ENCODE results near the gene WNT9B. TPM values are rescaled to one million over a fixed set of nuclear protein-coding genes. Genes with fewer than 3 reads are reported as not detected.

The WNT9B gene
- polyA plus RNA-seq, 1 donor from 2014 or later = not detected

DNA sequence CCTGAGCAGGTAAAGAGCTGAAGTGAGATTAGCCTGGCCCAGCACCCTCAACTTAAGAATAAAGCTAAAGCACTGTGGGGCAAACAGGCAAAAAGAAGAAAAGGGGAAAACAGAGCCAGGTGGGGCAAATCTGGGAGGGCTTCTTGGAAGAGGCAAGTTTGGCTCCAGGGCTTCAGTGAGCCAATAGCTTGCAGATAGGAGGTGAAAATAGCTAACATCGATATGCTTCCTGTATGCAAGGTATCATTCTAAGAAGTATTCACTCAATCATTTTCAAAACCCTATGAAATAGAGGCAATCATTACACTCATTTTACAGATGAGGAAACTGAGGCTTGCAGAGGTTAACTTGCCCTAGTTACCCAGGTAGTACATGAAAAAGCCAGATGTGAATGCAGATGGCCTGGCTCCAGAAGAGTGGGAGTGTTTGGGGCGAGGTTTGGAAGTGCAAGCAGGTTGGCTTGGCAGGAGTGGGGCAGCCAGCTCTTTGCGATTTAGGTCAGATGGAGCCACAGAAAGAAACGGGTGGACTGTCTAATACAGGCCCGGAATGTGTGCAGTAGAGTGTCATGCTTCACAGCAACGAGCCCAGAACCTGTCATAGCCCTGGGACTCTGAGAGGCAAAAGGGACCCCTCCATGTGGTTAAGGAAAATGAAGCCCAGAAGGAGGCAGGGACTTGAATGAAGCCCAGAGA lies 38.6 kb upstream of the WNT9B start:
- TF ChIP-seq MXI1 (conservative IDR thresholded peaks at IDR 0.05; ENCODE audit: poor library complexity, severe bottlenecking) = no peak
- no peak for TF ChIP-seq TAF1 (IDR thresholded peaks at IDR 0.05; ENCODE audit: low read depth)
- no peak for TF ChIP-seq EZH2 (IDR thresholded peaks at IDR 0.05; ENCODE audit: borderline replicate concordance, insufficient read depth, low read length, poor library complexity, severe bottlenecking)
- no peak for TF ChIP-seq POLR2AphosphoS5 (IDR thresholded peaks at IDR 0.05)
- TF ChIP-seq, protein P1, sequence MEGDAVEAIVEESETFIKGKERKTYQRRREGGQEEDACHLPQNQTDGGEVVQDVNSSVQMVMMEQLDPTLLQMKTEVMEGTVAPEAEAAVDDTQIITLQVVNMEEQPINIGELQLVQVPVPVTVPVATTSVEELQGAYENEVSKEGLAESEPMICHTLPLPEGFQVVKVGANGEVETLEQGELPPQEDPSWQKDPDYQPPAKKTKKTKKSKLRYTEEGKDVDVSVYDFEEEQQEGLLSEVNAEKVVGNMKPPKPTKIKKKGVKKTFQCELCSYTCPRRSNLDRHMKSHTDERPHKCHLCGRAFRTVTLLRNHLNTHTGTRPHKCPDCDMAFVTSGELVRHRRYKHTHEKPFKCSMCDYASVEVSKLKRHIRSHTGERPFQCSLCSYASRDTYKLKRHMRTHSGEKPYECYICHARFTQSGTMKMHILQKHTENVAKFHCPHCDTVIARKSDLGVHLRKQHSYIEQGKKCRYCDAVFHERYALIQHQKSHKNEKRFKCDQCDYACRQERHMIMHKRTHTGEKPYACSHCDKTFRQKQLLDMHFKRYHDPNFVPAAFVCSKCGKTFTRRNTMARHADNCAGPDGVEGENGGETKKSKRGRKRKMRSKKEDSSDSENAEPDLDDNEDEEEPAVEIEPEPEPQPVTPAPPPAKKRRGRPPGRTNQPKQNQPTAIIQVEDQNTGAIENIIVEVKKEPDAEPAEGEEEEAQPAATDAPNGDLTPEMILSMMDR (IDR thresholded peaks at IDR 0.05; ENCODE audit: poor library complexity, severe bottlenecking) = no peak
- TF ChIP-seq SMC3 (conservative IDR thresholded peaks at IDR 0.05; ENCODE audit: poor library complexity) = no peak
- TF ChIP-seq RAD21 (conservative IDR thresholded peaks at IDR 0.05) = no peak
- TF ChIP-seq, protein P2, sequence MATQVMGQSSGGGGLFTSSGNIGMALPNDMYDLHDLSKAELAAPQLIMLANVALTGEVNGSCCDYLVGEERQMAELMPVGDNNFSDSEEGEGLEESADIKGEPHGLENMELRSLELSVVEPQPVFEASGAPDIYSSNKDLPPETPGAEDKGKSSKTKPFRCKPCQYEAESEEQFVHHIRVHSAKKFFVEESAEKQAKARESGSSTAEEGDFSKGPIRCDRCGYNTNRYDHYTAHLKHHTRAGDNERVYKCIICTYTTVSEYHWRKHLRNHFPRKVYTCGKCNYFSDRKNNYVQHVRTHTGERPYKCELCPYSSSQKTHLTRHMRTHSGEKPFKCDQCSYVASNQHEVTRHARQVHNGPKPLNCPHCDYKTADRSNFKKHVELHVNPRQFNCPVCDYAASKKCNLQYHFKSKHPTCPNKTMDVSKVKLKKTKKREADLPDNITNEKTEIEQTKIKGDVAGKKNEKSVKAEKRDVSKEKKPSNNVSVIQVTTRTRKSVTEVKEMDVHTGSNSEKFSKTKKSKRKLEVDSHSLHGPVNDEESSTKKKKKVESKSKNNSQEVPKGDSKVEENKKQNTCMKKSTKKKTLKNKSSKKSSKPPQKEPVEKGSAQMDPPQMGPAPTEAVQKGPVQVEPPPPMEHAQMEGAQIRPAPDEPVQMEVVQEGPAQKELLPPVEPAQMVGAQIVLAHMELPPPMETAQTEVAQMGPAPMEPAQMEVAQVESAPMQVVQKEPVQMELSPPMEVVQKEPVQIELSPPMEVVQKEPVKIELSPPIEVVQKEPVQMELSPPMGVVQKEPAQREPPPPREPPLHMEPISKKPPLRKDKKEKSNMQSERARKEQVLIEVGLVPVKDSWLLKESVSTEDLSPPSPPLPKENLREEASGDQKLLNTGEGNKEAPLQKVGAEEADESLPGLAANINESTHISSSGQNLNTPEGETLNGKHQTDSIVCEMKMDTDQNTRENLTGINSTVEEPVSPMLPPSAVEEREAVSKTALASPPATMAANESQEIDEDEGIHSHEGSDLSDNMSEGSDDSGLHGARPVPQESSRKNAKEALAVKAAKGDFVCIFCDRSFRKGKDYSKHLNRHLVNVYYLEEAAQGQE (IDR thresholded peaks at IDR 0.05; ENCODE audit: borderline replicate concordance) = no peak
- no peak for TF ChIP-seq EP300 (conservative IDR thresholded peaks at IDR 0.05; ENCODE audit: poor library complexity, severe bottlenecking)
- Histone ChIP-seq H3K4me3 (ENCODE audit: low read length) (no peak overlapping the region), H3K9ac (ENCODE audit: low read length) (no peak overlapping the region), H4K20me1 (ENCODE audit: insufficient read depth) (no peaks in the 10 kb centered on the region), H3K79me2 (replicated peaks; ENCODE audit: insufficient read depth, low read length) (no peaks in the 10 kb centered on the region), H3K27me3 (ENCODE audit: insufficient read depth, low read depth, low read length) (peaks cover 48% of the 10 kb centered on the region), H3F3A (ENCODE audit: insufficient read depth, low read length, poor library complexity, severe bottlenecking) (no peaks in the 10 kb centered on the region), H3K9me2 (ENCODE audit: insufficient read depth, low read length) (no peaks in the 10 kb centered on the region), H3K4me2 (ENCODE audit: low read length) (no peak overlapping the region), H2AFZ (ENCODE audit: low read depth, low read length) (no peak overlapping the region), H3K9me3 (ENCODE audit: low read length) (no peaks in the 10 kb centered on the region), H3K27ac (ENCODE audit: low read length) (no peak overlapping the region), H3K36me3 (ENCODE audit: insufficient read depth, low read length) (no peaks in the 10 kb centered on the region)

DNA sequence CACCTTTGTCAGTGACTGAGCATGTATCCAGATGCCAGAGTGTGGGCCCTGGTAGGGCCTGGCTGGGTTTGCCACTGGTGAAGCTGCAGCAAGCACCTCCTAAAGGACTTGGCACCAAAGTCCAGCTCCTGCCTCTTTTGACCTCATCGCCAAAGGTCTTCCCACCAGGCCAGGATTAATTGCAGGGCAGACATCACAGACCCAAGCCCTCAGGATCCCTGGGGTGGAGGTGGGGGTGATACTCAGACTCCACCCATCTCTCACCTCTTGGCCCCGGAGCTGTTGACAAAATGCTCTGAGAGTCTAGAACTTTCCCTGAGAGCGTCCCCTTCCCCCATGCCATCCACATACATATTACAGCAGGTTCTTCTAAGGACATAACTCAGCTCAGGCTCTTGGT lies 37.5 kb upstream of the WNT9B start:
- Histone ChIP-seq H3K9me3 (ENCODE audit: low read length) (no peaks in the 10 kb centered on the region), H3K27ac (ENCODE audit: low read length) (no peak overlapping the region), H3K9ac (ENCODE audit: low read length) (no peak overlapping the region), H3K4me3 (ENCODE audit: low read length) (no peak overlapping the region), H3K4me2 (ENCODE audit: low read length) (no peak overlapping the region), H3K79me2 (replicated peaks; ENCODE audit: insufficient read depth, low read length) (no peaks in the 10 kb centered on the region), H3F3A (ENCODE audit: insufficient read depth, low read length, poor library complexity, severe bottlenecking) (no peaks in the 10 kb centered on the region), H4K20me1 (ENCODE audit: insufficient read depth) (no peaks in the 10 kb centered on the region), H3K9me2 (ENCODE audit: insufficient read depth, low read length) (no peaks in the 10 kb centered on the region), H3K27me3 (ENCODE audit: insufficient read depth, low read depth, low read length) (peaks cover 59% of the 10 kb centered on the region), H2AFZ (ENCODE audit: low read depth, low read length) (no peak overlapping the region), H3K36me3 (ENCODE audit: insufficient read depth, low read length) (no peaks in the 10 kb centered on the region)
- TF ChIP-seq RAD21 (conservative IDR thresholded peaks at IDR 0.05) = no peak
- TF ChIP-seq, protein P2 (IDR thresholded peaks at IDR 0.05; ENCODE audit: borderline replicate concordance) = no peak
- no peak for TF ChIP-seq TAF1 (IDR thresholded peaks at IDR 0.05; ENCODE audit: low read depth)
- TF ChIP-seq, protein P1 (IDR thresholded peaks at IDR 0.05; ENCODE audit: poor library complexity, severe bottlenecking) = no peak
- TF ChIP-seq POLR2AphosphoS5 (IDR thresholded peaks at IDR 0.05) = no peak
- TF ChIP-seq EZH2 (IDR thresholded peaks at IDR 0.05; ENCODE audit: borderline replicate concordance, insufficient read depth, low read length, poor library complexity, severe bottlenecking) = no peak
- no peak for TF ChIP-seq EP300 (conservative IDR thresholded peaks at IDR 0.05; ENCODE audit: poor library complexity, severe bottlenecking)
- no peak for TF ChIP-seq MXI1 (conservative IDR thresholded peaks at IDR 0.05; ENCODE audit: poor library complexity, severe bottlenecking)
